Renal cortex interstitium (tissue), 11 donors: ENCODE measurements around the gene SLC25A40. TPM values are rescaled to one million over a fixed set of nuclear protein-coding genes. Genes with fewer than 3 reads are reported as not detected.

Experiments
- DNase-seq, 11 donors: peaks; one replicate each; pipeline ENCODE4 v3.0.0-alpha.2; 2013; ENCODE audit warnings: low read depth in 9 of 11, low spot score in 4 of 11; ENCODE audit errors: extremely low read depth in 1 of 11
- polyA plus RNA-seq, 3 donors: library from polyadenylated mRNA; unstranded; fragments of 120-200 nt; gene quantifications; one replicate each; pipeline ENCODE4 v1.2.1, GENCODE V29; 2013; ENCODE audit not compliant: insufficient read length in 3 of 3

SLC25A40 gene
- polyA plus RNA-seq, 3 donors = 30.8 to 37.4 (median 34.2) TPM

DNA sequence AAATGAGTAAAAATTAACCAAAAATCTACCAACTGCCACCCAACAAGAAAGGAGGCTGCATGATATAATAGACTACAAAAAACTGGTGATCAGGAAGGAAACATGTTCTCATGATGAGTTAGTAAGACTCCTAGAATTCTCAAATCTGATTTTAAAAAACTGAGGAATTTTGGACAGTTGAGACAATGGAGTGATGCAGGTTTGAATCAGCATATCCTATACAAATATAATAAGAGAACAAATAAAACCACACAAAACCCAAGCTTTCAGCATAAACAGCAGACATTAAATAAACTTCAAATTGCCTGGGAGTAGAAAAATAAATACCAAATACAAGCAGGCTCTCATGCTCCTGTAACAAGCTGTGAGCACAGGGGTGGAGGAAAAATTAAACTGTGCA lies 57.8 kb downstream of the SLC25A40 start:
- DNase-seq = no peak

DNA sequence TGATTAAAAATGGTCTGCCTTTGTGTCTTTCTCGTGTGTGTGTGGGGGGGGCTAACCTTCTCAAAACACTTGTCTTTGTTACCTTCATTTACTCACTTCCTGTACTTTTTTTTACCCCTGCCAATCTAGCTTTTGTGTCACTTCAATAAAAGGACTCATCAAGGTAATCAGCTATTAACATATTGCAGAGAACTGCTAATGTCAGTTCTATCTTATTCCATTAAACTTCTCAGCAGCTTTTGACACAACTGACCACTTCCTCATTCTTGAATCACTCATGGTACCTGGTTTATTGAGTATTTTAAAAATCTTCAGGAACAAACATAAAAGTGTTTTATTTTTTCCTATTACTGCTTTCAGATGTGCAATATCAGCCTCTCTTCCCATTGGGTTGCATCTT lies 59.8 kb downstream of the SLC25A40 start:
- no peak for DNase-seq

DNA sequence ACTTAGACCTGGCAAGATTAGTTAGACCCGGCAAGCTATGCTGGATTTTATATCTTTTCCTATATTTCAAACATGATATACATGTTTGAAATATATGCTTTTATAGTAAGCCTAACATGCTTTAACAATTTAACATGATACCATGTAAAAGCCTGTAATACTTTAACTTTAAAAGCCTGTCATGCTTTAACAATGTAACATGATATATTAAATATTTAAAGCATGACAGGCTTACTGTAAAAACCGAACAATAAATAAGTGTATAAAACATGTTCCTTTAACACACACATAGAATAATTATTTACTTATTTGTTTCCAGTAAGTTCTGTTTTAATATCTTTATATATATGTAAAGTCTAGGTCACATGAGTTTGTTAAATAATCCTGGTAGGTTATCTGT lies 65.4 kb downstream of the SLC25A40 start:
- no peak for DNase-seq

DNA sequence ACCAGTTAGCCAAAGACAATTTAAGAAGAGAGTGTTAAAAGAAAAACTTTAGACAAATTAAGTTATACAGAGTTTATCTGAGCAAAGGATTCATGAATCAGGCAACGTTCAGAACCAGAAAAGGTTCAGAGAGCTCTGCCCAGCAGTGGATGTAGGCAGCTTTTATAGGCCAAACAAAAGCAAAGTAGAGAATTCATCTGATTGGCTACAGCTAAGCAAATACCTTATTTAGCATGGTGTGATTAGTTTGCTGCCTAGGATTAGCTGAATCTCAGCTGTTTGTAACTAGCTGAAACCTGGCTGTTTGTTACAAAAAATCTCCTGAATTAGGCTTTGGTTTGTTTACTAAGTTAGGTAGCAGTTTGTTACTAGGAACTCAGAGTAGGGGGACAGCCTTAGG lies 66.0 kb downstream of the SLC25A40 start:
- no peak for DNase-seq

DNA sequence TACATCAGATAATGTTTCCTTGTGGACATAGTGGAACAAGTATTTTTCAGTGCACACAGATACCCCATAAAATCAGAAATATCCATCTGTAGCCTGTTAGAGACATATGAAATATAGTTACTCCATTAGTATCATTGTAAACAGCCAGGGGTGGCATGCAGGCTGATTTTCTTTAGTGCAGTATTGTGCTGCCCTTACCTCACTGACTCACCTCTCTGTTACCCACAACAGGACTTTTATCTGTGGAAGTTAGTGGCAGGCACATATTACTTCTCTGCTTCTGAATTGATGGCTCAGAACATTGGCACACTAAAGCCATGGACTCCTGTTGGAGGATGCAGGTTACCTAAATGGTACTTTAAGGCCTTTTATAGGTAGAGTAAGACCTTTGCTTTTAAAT lies 70.0 kb downstream of the SLC25A40 start:
- no peak for DNase-seq

DNA sequence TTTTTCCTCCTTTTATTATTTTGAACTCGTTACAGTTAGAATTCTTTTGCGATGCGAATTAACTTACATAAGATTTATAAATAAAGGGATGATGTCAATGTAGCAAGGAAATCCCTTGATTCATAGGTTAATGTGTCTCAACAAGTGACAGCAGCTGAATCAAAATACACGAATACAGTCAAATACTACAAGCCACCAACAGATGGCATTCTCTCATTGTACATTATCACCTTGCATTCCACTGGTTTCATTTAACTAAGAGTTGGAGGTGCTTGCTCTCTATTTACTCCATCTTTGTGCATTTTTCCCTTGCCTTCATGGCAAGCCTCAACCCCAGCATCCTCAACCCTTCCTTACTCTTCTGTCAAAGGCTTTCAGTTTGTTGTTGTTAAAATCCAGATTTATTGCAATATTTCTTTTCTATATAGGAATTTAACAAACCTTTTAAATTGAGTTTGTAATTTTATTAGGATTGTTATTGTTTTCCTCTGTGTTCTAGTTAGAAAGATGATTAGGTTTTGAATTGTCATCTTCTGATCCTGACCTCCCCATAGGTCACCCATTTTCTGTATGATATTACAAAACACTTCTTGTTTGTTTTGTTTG lies 78.3 kb downstream of the SLC25A40 start:
- peak; percentile 3 to 38 (median 20) for DNase-seq

DNA sequence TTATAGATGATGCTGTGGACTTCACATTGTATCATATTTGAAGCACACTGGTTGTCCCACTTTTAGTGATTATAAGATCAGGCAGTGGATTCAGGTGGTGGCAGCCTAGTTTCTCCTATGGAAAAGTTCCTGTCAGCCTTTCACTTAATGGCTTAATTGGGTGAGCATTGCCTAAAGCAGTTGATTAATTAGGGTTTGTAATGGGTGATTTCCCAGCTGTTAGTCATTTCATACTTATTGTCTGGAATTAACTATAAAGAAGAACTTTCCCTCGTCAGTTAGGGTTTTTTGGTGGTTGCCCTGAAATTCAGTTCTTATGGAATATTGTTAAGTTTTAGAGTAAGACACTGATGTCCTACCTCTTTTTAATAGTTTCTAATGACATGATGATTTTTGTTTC lies 78.8 kb downstream of the SLC25A40 start:
- no peak for DNase-seq

DNA sequence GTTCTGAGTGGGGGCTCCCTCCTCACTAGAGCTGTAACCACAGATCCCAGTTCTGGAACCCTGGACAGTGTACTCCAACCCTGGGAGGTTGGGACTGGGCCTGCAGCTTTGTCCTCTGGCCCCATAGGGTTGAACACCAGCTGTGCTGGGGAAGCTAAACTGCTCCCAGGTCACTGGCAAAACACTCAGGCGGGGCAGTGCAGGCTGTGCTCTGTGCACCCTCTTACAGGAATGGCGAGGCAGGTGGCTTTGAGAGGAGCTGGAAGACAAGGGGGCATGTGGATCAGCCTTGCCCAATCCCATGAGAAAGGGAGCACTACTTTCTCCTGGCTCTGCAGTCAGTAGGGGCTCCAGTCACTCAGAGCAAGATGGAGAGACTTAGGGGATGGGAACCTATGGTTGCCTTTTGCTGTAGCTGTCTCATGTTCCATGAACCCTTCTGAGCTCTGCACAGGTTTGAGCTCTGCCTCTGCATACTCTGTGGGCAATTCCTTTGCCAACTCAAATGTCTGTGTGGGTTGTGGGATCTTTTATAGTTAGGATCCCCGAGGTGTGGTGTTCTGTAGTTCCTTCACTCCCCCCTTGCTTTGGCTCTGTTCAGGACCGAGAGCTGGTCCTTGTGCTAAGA lies 90.7 kb downstream of the SLC25A40 start:
- DNase-seq = no peak

DNA sequence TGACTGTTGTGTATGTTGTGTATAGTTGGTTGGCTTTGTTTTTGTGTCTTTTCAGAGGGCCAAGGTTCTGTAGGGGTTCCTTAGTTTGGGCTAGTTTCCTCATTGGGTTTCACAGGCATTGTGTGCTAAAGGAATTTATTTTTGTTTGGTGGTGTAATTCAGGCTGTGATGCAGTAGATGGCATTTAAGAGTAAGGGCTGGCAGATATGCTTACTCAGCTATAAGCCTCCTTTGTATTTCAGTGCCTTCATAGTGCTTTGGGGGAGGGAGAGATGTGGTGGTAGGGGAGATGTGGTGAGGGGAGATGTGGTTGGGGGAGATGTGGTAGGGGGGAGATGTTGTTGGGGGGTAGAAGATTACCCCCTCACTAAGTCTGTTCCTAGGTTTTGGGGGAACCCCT lies 91.7 kb downstream of the SLC25A40 start:
- no peak for DNase-seq

Other genes with a start within 250 kb of the SLC25A40 start
- gene RUNDC3B, start 248.0 kb downstream of the SLC25A40 start, polyA plus RNA-seq = 1 to 10 TPM; 1.5 to 1.9 (median 1.7) TPM
- 10 to 100 TPM; 16.5 to 23.4 (median 19.3) TPM for gene DBF4, start 133 bp upstream of the SLC25A40 start, polyA plus RNA-seq
- gene ADAM22, start 57.9 kb upstream of the SLC25A40 start, polyA plus RNA-seq = 10 to 100 TPM; 12.7 to 14.7 (median 13.6) TPM